Chondrocyte (in vitro differentiated cells): ENCODE results near the gene AMH. TPM values are rescaled to one million over a fixed set of nuclear protein-coding genes. Genes with fewer than 3 reads are reported as not detected.

Experiments
- DNase-seq: peaks from one replicate; pipeline ENCODE4 v3.0.0; 2021; ENCODE audit warnings: mixed read lengths, low spot score
- H3K27ac Mint-ChIP-seq: one replicate; pipeline ENCODE4 v1.8.0; 2021; ENCODE audit warnings: mild to moderate bottlenecking, moderate library complexity, mixed read lengths; ENCODE audit not compliant: unreplicated experiment
- H3K27me3 Mint-ChIP-seq: 2 replicates; pipeline ENCODE4 v1.8.0; 2021; ENCODE audit warnings: low read depth, mixed read lengths
- H3K36me3 Mint-ChIP-seq: 2 replicates; pipeline ENCODE4 v1.8.0; 2021; ENCODE audit warnings: low read depth, mixed read lengths
- H3K4me1 Mint-ChIP-seq: 2 replicates; pipeline ENCODE4 v1.8.0; 2021; ENCODE audit warnings: low read depth, mild to moderate bottlenecking, mixed read lengths
- H3K4me3 Mint-ChIP-seq: one replicate; pipeline ENCODE4 v1.8.0; 2021; ENCODE audit warnings: mild to moderate bottlenecking, moderate library complexity, mixed read lengths; ENCODE audit not compliant: unreplicated experiment
- H3K9me3 Mint-ChIP-seq: 2 replicates; pipeline ENCODE4 v1.8.0; 2021; ENCODE audit warnings: low read depth, mixed read lengths
- CTCF ChIP-seq: fragments of 200-600 bp; sonication (generic); IDR thresholded peaks from 2 replicates; pipeline ENCODE4 v1.5.0; 2021; ENCODE audit warnings: antibody characterized with exemption, mild to moderate bottlenecking, moderate library complexity
- total RNA-seq: library from RNA; stranded (reverse); gene quantifications from 3 replicates; pipeline ENCODE4 v1.2.1, GENCODE V29; 2021

Gene AMH
- total RNA-seq, 1 donor from 2014 or later, result 10.8 TPM

DNA sequence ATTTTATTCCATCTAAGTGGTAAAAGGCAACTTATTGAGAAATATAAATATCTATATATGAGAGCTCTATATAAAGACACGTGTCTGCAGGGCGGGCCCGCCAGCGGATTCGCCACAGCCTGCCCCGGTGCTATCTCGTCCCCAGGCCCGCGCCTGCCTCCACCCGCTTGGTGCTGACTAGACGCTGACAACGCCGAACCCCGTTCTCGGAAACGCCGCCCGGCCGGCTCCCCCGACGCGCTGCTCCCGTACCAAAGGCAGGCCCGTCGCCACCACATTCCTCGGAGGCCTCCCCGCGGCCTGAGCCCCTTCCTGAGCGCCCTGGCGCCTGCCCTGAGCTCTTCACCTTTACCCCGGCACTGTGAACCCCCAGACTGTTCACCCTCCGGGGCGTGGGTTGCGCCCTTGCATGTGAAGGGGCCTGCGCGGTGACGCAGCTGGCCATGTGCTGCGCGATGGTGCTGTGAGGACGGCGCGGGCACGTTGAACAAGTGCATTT is 19.0 kb upstream of the AMH start:
- H3K27me3 Mint-ChIP-seq, result no peaks in the 10 kb centered on the region
- peaks cover 15% of the 10 kb centered on the region for H3K4me1 Mint-ChIP-seq
- no peak overlapping the region for H3K4me3 Mint-ChIP-seq
- DNase-seq, result no peak
- TF ChIP-seq CTCF, result no peak
- H3K36me3 Mint-ChIP-seq, result peaks cover 9% of the 10 kb centered on the region
- no peak overlapping the region for H3K27ac Mint-ChIP-seq
- no peaks in the 10 kb centered on the region for H3K9me3 Mint-ChIP-seq

DNA sequence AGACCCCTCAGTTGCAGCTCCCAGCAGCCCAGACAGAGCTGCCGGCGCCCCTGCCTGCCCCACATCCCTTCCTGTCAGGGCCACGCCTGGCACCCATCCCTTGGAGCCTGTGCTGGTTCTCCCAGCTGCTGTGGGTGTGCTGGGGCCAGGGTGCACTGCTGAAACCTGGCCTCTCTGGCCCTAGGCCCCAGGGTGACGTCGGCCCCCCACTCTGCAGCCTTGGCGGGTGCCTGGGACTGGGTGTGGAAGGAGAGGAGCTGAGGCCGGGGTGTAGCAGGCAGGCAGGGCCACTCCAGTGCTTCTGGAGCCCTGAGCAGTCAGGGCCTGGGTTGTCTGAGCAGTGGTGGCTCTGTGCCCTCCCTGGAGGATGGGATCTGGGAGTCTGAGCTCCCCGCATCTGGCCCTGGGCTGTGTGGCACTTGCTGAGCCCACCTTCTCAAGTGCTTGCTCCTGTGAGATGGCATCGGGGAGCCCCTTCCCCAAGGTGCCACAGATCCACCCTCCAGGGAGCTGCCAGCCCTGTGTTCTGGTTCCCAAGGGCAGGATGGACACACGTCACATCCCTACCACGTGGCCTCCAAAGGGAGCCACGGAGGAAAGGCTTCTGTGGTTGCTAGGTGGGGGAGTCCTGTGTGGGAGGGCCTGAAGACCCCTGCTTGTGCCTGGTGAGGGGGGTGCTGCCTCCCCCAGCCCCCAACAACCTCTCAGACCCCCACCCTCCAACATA is 18.2 kb upstream of the AMH start:
- Mint-ChIP-seq H3K36me3 (peaks cover 5% of the 10 kb centered on the region), H3K27ac (no peak overlapping the region), H3K4me1 (peaks cover 18% of the 10 kb centered on the region), H3K27me3 (no peaks in the 10 kb centered on the region), H3K4me3 (no peak overlapping the region), H3K9me3 (no peaks in the 10 kb centered on the region)
- DNase-seq, result no peak
- no peak for TF ChIP-seq CTCF

- Mint-ChIP-seq H3K4me1 (peaks cover 21% of the 10 kb centered on the region), H3K36me3 (peaks cover 5% of the 10 kb centered on the region), H3K9me3 (no peaks in the 10 kb centered on the region), H3K27me3 (no peaks in the 10 kb centered on the region), H3K4me3 (no peak overlapping the region), H3K27ac (peak overlapping the region; percentile 54)
- DNase-seq, result no peak
- peak; percentile 48 for TF ChIP-seq CTCF
Observed at GRCh38 chr19:2231621-2232221, 17.4 kb upstream of the AMH start.

DNA sequence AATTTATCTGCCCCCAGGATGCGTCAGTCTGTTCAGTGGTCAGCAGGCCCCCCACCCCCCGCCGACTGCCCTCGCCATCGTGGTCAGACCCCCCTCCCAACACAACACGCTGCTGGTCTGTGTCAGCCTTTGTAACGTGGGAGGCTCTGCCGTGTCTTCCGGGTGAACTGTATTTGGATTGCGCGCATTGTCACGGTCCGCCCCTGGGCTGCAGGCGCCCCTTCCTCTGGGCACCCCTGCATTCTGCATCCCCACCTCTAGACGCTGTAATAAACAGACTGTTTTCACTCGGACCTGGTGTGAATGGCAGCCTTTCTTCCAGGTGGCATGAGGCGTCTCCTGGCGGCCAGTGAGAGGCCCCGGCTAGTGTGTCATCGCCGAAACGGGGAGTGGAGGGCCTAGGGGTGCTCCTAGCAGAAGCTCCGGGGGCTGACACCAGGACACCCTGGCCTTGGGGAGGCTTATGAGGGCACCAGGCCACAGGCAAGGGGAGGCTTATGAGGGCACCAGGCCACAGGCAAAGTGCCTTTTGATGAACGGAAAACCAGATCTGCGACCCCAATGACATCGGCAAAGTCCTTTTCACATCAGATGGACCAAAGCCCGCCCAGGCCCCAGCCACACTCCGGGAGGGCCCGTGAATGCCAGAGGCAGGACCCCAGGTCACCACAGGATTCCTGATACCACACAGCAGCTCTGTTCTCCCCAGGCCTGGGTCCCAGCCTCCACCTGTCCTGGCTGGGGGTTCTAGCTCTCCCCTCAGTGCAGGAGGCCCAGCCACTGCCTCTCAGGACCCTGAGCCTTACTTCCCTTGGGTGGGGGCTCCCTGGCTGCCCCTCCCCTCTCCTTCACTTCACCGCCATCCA is 16.6 kb upstream of the AMH start:
- Mint-ChIP-seq H3K36me3 (peaks cover 4% of the 10 kb centered on the region), H3K27ac (peak overlapping the region; percentile 57), H3K9me3 (no peaks in the 10 kb centered on the region), H3K4me1 (peaks cover 24% of the 10 kb centered on the region), H3K4me3 (no peak overlapping the region), H3K27me3 (no peaks in the 10 kb centered on the region)
- no peak for TF ChIP-seq CTCF
- no peak for DNase-seq
